Breast epithelium (tissue), 4 donors: Measurements from ENCODE around the gene FYB2. TPM values are rescaled to one million over a fixed set of nuclear protein-coding genes. Genes with fewer than 3 reads are reported as not detected.

Experiments
- DNase-seq, 2 donors: peaks; one replicate each; pipeline ENCODE4 v3.0.0-alpha.2; 2019; ENCODE audit warnings: low spot score in 2 of 2
- H3K27ac ChIP-seq, 2 donors: fragments of 200-600 bp; sonication (generic) in 1 of 2; one replicate each; pipeline ENCODE4 v1.5.1; 2016 to 2019; ENCODE audit warnings: mild to moderate bottlenecking in 1 of 2
- H3K27me3 ChIP-seq, 2 donors: fragments of 200-600 bp; sonication (generic) in 1 of 2; one replicate each; pipeline versions ENCODE4 v1.5.1 to v1.6.0; 2017 to 2019; ENCODE audit warnings: control low read depth in 1 of 2, mild to moderate bottlenecking in 1 of 2
- H3K36me3 ChIP-seq: fragments of 200-600 bp; one replicate; pipeline ENCODE4 v1.5.1; 2019
- H3K4me1 ChIP-seq, 2 donors: fragments of 200-600 bp; sonication (generic); one replicate each; pipeline ENCODE4 v1.5.1; 2016 to 2019; ENCODE audit warnings: control low read depth in 1 of 2
- H3K4me3 ChIP-seq, 3 donors: fragments of 200-600 bp; sonication (generic); 1 replicate in 2 of 3; 2 replicates in 1 of 3; pipeline ENCODE4 v1.5.1; 2016 to 2019; ENCODE audit warnings: mild to moderate bottlenecking in 3 of 3, moderate library complexity in 2 of 3
- H3K9me3 ChIP-seq, 2 donors: fragments of 200-600 bp; sonication (generic) in 1 of 2; one replicate each; pipeline ENCODE4 v1.5.1; 2016 to 2019; ENCODE audit warnings: control low read depth in 1 of 2
- CTCF ChIP-seq, 3 donors: fragments of 450-650 bp; IDR thresholded peaks; one replicate each; pipeline ENCODE4 v1.5.1; 2016 to 2017; ENCODE audit warnings: antibody characterized with exemption in 3 of 3, mild to moderate bottlenecking in 3 of 3, moderate library complexity in 3 of 3
- POLR2A ChIP-seq: fragments of 450-650 bp; IDR thresholded peaks from one replicate; pipeline ENCODE4 v1.6.1; 2016; ENCODE audit warnings: antibody characterized with exemption, mild to moderate bottlenecking, moderate library complexity
- POLR2AphosphoS5 ChIP-seq, 3 donors: sonication (generic); formaldehyde crosslinking; IDR thresholded peaks; one replicate each; pipeline ENCODE4 v1.6.1; 2017; ENCODE audit warnings: antibody characterized with exemption in 3 of 3
- intact Hi-C: fragments of 100-400 bp; cut with DNase I; formaldehyde crosslinking; loops from one replicate; pipeline ENCODE4 v1.15.1; 2023; ENCODE audit warnings: low total_unique reads
- total RNA-seq, 3 donors: library from RNA; depleted of rRNA; stranded (reverse); fragments of >200 nt; gene quantifications; one replicate each; pipeline ENCODE4 v1.1.0, GENCODE V29; 2016

FYB2 gene
- total RNA-seq, 3 donors from 2014 or later, result 11.3 to 22.9 TPM; not detected in 1

- TF ChIP-seq POLR2AphosphoS5 (IDR thresholded peaks at IDR 0.05) (no peak), CTCF (IDR thresholded peaks at IDR 0.05) (no peak), POLR2A (no peak)
- no peak overlapping the region for H3K4me3 ChIP-seq
- intact Hi-C loops, result no loop called here
- no peak overlapping the region for H3K27ac ChIP-seq
- H3K4me1 ChIP-seq, result no peaks in the 10 kb centered on the region
- no peaks in the 10 kb centered on the region for H3K27me3 ChIP-seq
- no peak for DNase-seq
- H3K9me3 ChIP-seq, result no peaks in the 10 kb centered on the region
- H3K36me3 ChIP-seq, result no peaks in the 10 kb centered on the region
These were observed 5.0 kb downstream of the FYB2 start for GRCh38 chr1:56814205-56814604.

- no peak for DNase-seq
These were observed 7.9 kb downstream of the FYB2 start for GRCh38 chr1:56811331-56811730.

GRCh38 chr1:56808410-56808809, 10.8 kb downstream of the FYB2 start:
- TF ChIP-seq POLR2A, result no peak
- DNase-seq, result no peak

More at GRCh38 chr1:56811331-56811730, 7.9 kb downstream of the FYB2 start:
- Histone ChIP-seq H3K4me1 (no peaks in the 10 kb centered on the region), H3K4me3 (no peak overlapping the region), H3K36me3 (no peaks in the 10 kb centered on the region), H3K27ac (no peak overlapping the region), H3K27me3 (no peaks in the 10 kb centered on the region), H3K9me3 (no peaks in the 10 kb centered on the region)
- TF ChIP-seq POLR2AphosphoS5 (IDR thresholded peaks at IDR 0.05), result no peak
- TF ChIP-seq CTCF (IDR thresholded peaks at IDR 0.05), result no peak
- TF ChIP-seq POLR2A, result no peak
- intact Hi-C loops, result no loop called here

GRCh38 chr1:56806804-56807203, 12.4 kb downstream of the FYB2 start:
- Histone ChIP-seq H3K4me1 (no peaks in the 10 kb centered on the region), H3K4me3 (no peak overlapping the region), H3K27me3 (no peaks in the 10 kb centered on the region), H3K27ac (no peak overlapping the region), H3K9me3 (no peaks in the 10 kb centered on the region), H3K36me3 (no peaks in the 10 kb centered on the region)
- intact Hi-C loops, result no loop called here
- no peak for TF ChIP-seq POLR2A
- TF ChIP-seq POLR2AphosphoS5 (IDR thresholded peaks at IDR 0.05), result no peak
- TF ChIP-seq CTCF (IDR thresholded peaks at IDR 0.05), result no peak
- no peak for DNase-seq

More at GRCh38 chr1:56808410-56808809, 10.8 kb downstream of the FYB2 start:
- Histone ChIP-seq H3K36me3 (no peaks in the 10 kb centered on the region), H3K27me3 (no peaks in the 10 kb centered on the region), H3K9me3 (no peaks in the 10 kb centered on the region), H3K4me1 (no peaks in the 10 kb centered on the region), H3K4me3 (no peak overlapping the region), H3K27ac (no peak overlapping the region)
- intact Hi-C loops, result no loop called here

- intact Hi-C loops, result loop anchor here (5.0 kb wide), 1 partner anchor 59 kb away; no protein-coding TSS in a partner anchor
- H3K36me3 ChIP-seq, result no peaks in the 10 kb centered on the region
- no peak for TF ChIP-seq POLR2AphosphoS5 (IDR thresholded peaks at IDR 0.05)
- TF ChIP-seq POLR2A, result no peak
- TF ChIP-seq CTCF (IDR thresholded peaks at IDR 0.05), result peak in 1 of 3 donors; percentile 24
- no peaks in the 10 kb centered on the region for H3K9me3 ChIP-seq
- H3K4me3 ChIP-seq, result no peak overlapping the region
- H3K27me3 ChIP-seq, result no peaks in the 10 kb centered on the region
- no peak overlapping the region for H3K27ac ChIP-seq
- no peak for DNase-seq
- H3K4me1 ChIP-seq, result no peaks in the 10 kb centered on the region
These were observed 15.5 kb downstream of the FYB2 start for GRCh38 chr1:56803561-56804156.
